K562 (cell line): ENCODE measurements around the gene STEEP1. TPM values are rescaled to one million over a fixed set of nuclear protein-coding genes. Genes with fewer than 3 reads are reported as not detected.

Experiments
- ATAC-seq: fragments of 200-7000 bp; cut with Tn5 transposase; 3 replicates; pipeline ENCODE4 v1.9.1; 2020; ENCODE audit warnings: moderate library complexity
- BruUV-seq: library from RNA; stranded (reverse); fragments of 400-500 nt; replicated peaks from 2 replicates; lab custom pipeline; 2021; lab: Mats Ljungman, UMichigan
- CTCF ChIA-PET: fragments of 300-600 bp; formaldehyde crosslinking; extraction: SDS; loops from one replicate; lab custom pipeline; 2021; ENCODE audit warnings: low intra/inter-chr PET ratio; lab: Yijun Ruan, JAX
- POLR2A ChIA-PET: fragments of 300-600, 350-650 bp; sonication (Branson Sonifier 250); formaldehyde crosslinking; extraction: SDS; loops from one replicate; lab custom pipeline; 2021; ENCODE audit warnings: antibody characterized with exemption, inconsistent platforms; lab: Yijun Ruan, JAX
- DNase-seq, 4 experiments: peaks; one replicate each; pipeline versions ENCODE4 v3.0.0 to v3.0.0-alpha.2; 2011 to 2018; ENCODE audit warnings: low spot score in 3 of 4, mixed read lengths in 3 of 4; ENCODE audit errors: extremely low read depth in 1 of 4
- FAIRE-seq: peaks from 2 replicates; lab custom pipeline; 2011; peaks lifted over from hg19 to GRCh38; lab: Jason Lieb, UNC
- H2AFZ ChIP-seq: 2 replicates; pipeline ENCODE4 v1.6.0; 2011; ENCODE audit warnings: low read depth, low read length, control low read depth, inconsistent platforms
- H3K27ac ChIP-seq: fragments of 200-600 bp; 3 replicates; pipeline ENCODE4 v1.8.0; 2011; ENCODE audit warnings: low read depth, mild to moderate bottlenecking, control low read depth, inconsistent platforms, low read length, moderate library complexity, mixed read lengths; ENCODE audit errors: extremely low read depth
- H3K27me3 ChIP-seq, 2 experiments: fragments of 300-600 bp in 1 of 2; 2 replicates in 1 of 2; 3 replicates in 1 of 2; pipeline versions ENCODE4 v1.6.0 to v1.8.0; 2011; ENCODE audit warnings: inconsistent platforms in 2 of 2, low read length in 2 of 2, mild to moderate bottlenecking in 1 of 2, mixed read lengths in 1 of 2, moderate library complexity in 1 of 2; ENCODE audit not compliant: control insufficient read depth in 2 of 2, insufficient read depth in 2 of 2
- H3K36me3 ChIP-seq: fragments of 300-600 bp; 3 replicates; pipeline ENCODE4 v1.8.0; 2011; ENCODE audit warnings: mild to moderate bottlenecking, low read length, inconsistent platforms; ENCODE audit not compliant: control insufficient read depth, insufficient read depth
- H3K4me1 ChIP-seq, 2 experiments: fragments of 200-600 bp in 1 of 2; replicated peaks in 1 of 2; 2 replicates in 1 of 2; 3 replicates in 1 of 2; pipeline versions ENCODE4 v1.5.1 to v1.8.0; 2011; ENCODE audit warnings: inconsistent platforms in 2 of 2, low read length in 2 of 2, mild to moderate bottlenecking in 1 of 2, mixed read lengths in 1 of 2, moderate library complexity in 1 of 2; ENCODE audit not compliant: control insufficient read depth in 2 of 2, insufficient read depth in 2 of 2
- H3K4me2 ChIP-seq: 2 replicates; pipeline ENCODE4 v1.6.1; 2011; ENCODE audit warnings: low read length, control low read depth, inconsistent platforms, mixed read lengths; ENCODE audit not compliant: insufficient read depth
- H3K4me3 ChIP-seq: fragments of 200-600 bp; sonication (generic), shearing (Covaris generic); 2 replicates; pipeline ENCODE4 v1.5.1; 2016; ENCODE audit warnings: control low read depth, inconsistent platforms
- H3K79me2 ChIP-seq: fragments of 200-600 bp; 3 replicates; pipeline ENCODE4 v1.8.0; 2011; ENCODE audit warnings: low read length, inconsistent platforms; ENCODE audit not compliant: control insufficient read depth, insufficient read depth
- H3K9ac ChIP-seq, 2 experiments: 2 replicates each; pipeline versions ENCODE4 v1.6.0 to v1.6.1; 2011; ENCODE audit warnings: low read depth in 2 of 2, low read length in 2 of 2, control low read depth in 1 of 2, inconsistent platforms in 1 of 2, mild to moderate bottlenecking in 1 of 2, mixed read lengths in 1 of 2; ENCODE audit not compliant: insufficient read depth in 1 of 2
- H3K9me1 ChIP-seq: one replicate; pipeline ENCODE4 v1.6.0; 2011; ENCODE audit warnings: inconsistent platforms, mild to moderate bottlenecking, low read length, moderate library complexity; ENCODE audit not compliant: control insufficient read depth, insufficient read depth
- H3K9me3 ChIP-seq: replicated peaks from 2 replicates; pipeline ENCODE4 v1.5.1; 2011; ENCODE audit warnings: low read depth, low read length, inconsistent platforms; ENCODE audit not compliant: control insufficient read depth, insufficient read depth
- H4K20me1 ChIP-seq: replicated peaks from 2 replicates; pipeline ENCODE4 v1.6.1; 2011; ENCODE audit warnings: low read length, inconsistent platforms, mixed read lengths; ENCODE audit not compliant: control insufficient read depth, insufficient read depth
- FOXP4 ChIP-seq: sonication (generic); formaldehyde crosslinking; IDR thresholded peaks from 2 replicates; pipeline ENCODE4 v1.8.0; 2022; ENCODE audit warnings: mild to moderate bottlenecking, missing genetic modification reagents, borderline replicate concordance
- HCFC1 ChIP-seq: IDR thresholded peaks from 2 replicates; pipeline ENCODE4 v1.6.1; 2012; ENCODE audit warnings: low read depth, low read length, improper control_type of control experiment
- NFYB ChIP-seq: IDR thresholded peaks from 2 replicates; pipeline ENCODE4 v1.6.1; 2011; ENCODE audit warnings: mild to moderate bottlenecking, moderate library complexity; ENCODE audit not compliant: insufficient read length; ENCODE audit errors: extremely low read depth
- PHB ChIP-seq: fragments of 250-450 bp; sonication (Bioruptor Pico); IDR thresholded peaks from 2 replicates; pipeline ENCODE4 v1.5.0; 2021
- RAD21 ChIP-seq, 2 experiments: fragments of 250-450 bp in 1 of 2; fragments of 450-650 bp in 1 of 2; sonication (Bioruptor Pico) in 1 of 2; formaldehyde crosslinking in 1 of 2; IDR thresholded peaks in 1 of 2; conservative IDR thresholded peaks in 1 of 2; 2 replicates each; pipeline versions ENCODE4 v1.4.0 to v1.8.0; 2020 to 2022; ENCODE audit warnings: mild to moderate bottlenecking in 2 of 2, moderate library complexity in 1 of 2
- REST ChIP-seq, 2 experiments: fragments of 450-650 bp; formaldehyde crosslinking in 1 of 2; IDR thresholded peaks; 2 replicates each; pipeline versions ENCODE4 v1.4.0 to v1.6.1; 2014 to 2020; ENCODE audit warnings: mild to moderate bottlenecking in 2 of 2, borderline replicate concordance in 1 of 2, low read depth in 1 of 2
- THRB ChIP-seq: fragments of 450-650 bp; formaldehyde crosslinking; conservative IDR thresholded peaks from 2 replicates; pipeline ENCODE4 v1.4.0; 2022; ENCODE audit warnings: mild to moderate bottlenecking, missing genetic modification characterization
- ZNF311 ChIP-seq: fragments of 250-450 bp; sonication (Bioruptor Pico); IDR thresholded peaks from 2 replicates; pipeline ENCODE4 v1.4.0; 2020; ENCODE audit warnings: mild to moderate bottlenecking, moderate library complexity
- ZNF785 ChIP-seq: fragments of 250-450 bp; sonication (Bioruptor Pico); IDR thresholded peaks from 2 replicates; pipeline ENCODE4 v1.4.0; 2020; ENCODE audit warnings: mild to moderate bottlenecking
- WGBS: fragments of 100-300 bp; shearing (Covaris generic); methylation state at CpG from one replicate; pipeline ENCODE4 v1.1.6; 2016; ENCODE audit warnings: low coverage, mixed read lengths; ENCODE audit not compliant: insufficient coverage; ENCODE audit errors: missing lambda C conversion rate; 5-methylcytosine and 5-hydroxymethylcytosine counted together
- in situ Hi-C: fragments of 300-500 bp; cut with MboI; formaldehyde crosslinking; loops from 4 replicates; pipeline ENCODE4 v1.15.0; 2018; ENCODE audit warnings: inconsistent platforms, mixed read lengths
- intact Hi-C: fragments of 100-400 bp; cut with micrococcal nuclease; formaldehyde crosslinking; loops from 2 replicates; pipeline ENCODE4 v1.14.2; 2022
- polyA plus RNA-seq, 8 experiments: library from polyadenylated mRNA; depleted of rRNA in 4 of 8; stranded (reverse) in 5 of 8; unstranded in 3 of 8; fragments of >200 nt; fragmentation: Nextera tagmentation in 2 of 8; fragmentation: Illumina TruSeq in 1 of 8; extraction: Ambion mirVana in 2 of 8; extraction: Trizol in 1 of 8; gene quantifications; 2 replicates each; pipeline versions ENCODE4 v1.2.1 to v1.2.3, GENCODE V29; 2011 to 2014; ENCODE audit warnings: inconsistent platforms in 1 of 8, missing spikeins in 1 of 8
- total RNA-seq, 7 experiments: library from RNA; depleted of rRNA in 6 of 7; stranded (reverse); fragments of >200 nt in 6 of 7; fragmentation: Illumina TruSeq in 2 of 7; extraction: Trizol in 2 of 7; gene quantifications; 2 replicates each; pipeline versions ENCODE4 v1.2.1 to v1.2.3, GENCODE V29; 2011 to 2021; ENCODE audit warnings: low replicate concordance in 1 of 7

The STEEP1 gene
- total and polyA plus RNA-seq, 9 of the 15 experiments (the other 6 are each of a cell fraction or from before 2014, with no cell fraction given), result 15.0 to 73.7 (median 40.3) TPM

- DNase-seq (peak in 3 of 4 experiments; percentile 22 to 50 (median 22)), ATAC-seq (peak; percentile 55; the same call in 2 of the 3 replicates), FAIRE-seq (peak; percentile 19)
- no peak overlapping the region for H3K4me3 ChIP-seq
- CTCF ChIA-PET, result interaction anchor here (0.6 to 1.5 kb wide), 5 partner anchors 12 to 291 kb away, joined by 3 to 5 read pairs (median 4); no protein-coding TSS in a partner anchor
- no peaks in the 10 kb centered on the region for H3K27me3 ChIP-seq
- no peaks in the 10 kb centered on the region for H3K79me2 ChIP-seq
- no peaks in the 10 kb centered on the region; a peak in 1 of 5 replicates for H3K4me1 ChIP-seq
- POLR2A ChIA-PET, result interaction anchor here (0.7 kb wide), 1 partner anchor 302 kb away, joined by 3 read pairs; the partner anchor contains the start of gene RPL39
- intact Hi-C loops (loop anchor here (1.0 kb wide), 1 partner anchor 24 kb away; no protein-coding TSS in a partner anchor), in situ Hi-C loops (no loop called here)
- H3K4me2 ChIP-seq, result no peak overlapping the region
- BruUV-seq, result no TSS peak
- no peaks in the 10 kb centered on the region for H3K36me3 ChIP-seq
- H3K27ac ChIP-seq, result no peak overlapping the region
- no peaks in the 10 kb centered on the region for H3K9me1 ChIP-seq
- H2AFZ ChIP-seq, result peak overlapping the region; percentile 4; the same call in 1 of the 2 replicates
- WGBS, result 1% methylated on average over 6 of the region's 8 CpGs
- H4K20me1 ChIP-seq, result no peaks in the 10 kb centered on the region
- H3K9ac ChIP-seq, result no peak overlapping the region
- no peaks in the 10 kb centered on the region for H3K9me3 ChIP-seq
- TF ChIP-seq NFYB (no peak), HCFC1 (no peak), REST (IDR thresholded peaks at IDR 0.05; ENCODE audit: borderline replicate concordance) (0 out of 2 replicates have a peak, but pooled peaks have one; percentile 29), REST (CRISPR knock-in tag; IDR thresholded peaks at IDR 0.05; ENCODE audit: low read depth) (no peak), PHB (no peak), RAD21 (CRISPR knock-in tag; conservative IDR thresholded peaks at IDR 0.05 in 1 of 2, IDR thresholded peaks at IDR 0.05 in 1 of 2) (peak in 1 of 2 experiments; percentile 29; a peak in 2 of 4 replicates), ZNF785 (CRISPR knock-in tag) (no peak), THRB (CRISPR knock-in tag) (no peak), FOXP4 (CRISPR knock-in tag) (no peak), ZNF311 (CRISPR knock-in tag) (no peak)
Observed at GRCh38 chrX:119488749-119489148, 76.5 kb downstream of the STEEP1 start.
